ENCODE measurements around the gene MMP24.

DNA sequence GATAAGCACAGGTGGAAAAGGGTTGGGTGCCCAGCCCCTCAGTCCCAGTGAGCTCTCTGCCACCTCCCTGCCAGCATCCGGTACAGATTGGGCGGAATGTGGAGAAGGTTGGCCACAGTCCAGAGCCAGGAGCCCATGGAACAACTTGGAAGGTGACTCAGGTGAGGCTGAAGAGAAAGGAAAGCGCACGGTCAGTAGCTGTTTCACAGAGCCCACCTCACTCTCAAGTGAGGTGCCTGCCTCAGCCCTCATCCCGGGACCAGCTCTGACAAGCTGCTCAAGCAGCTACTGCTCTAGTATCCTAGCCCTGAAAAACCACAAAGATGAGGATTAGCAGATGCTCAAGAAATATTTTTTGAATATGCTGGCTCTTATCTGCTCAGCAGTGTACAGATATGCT, 52.5 kb downstream of the MMP24 start:
- TF ChIP-seq, protein P1, sequence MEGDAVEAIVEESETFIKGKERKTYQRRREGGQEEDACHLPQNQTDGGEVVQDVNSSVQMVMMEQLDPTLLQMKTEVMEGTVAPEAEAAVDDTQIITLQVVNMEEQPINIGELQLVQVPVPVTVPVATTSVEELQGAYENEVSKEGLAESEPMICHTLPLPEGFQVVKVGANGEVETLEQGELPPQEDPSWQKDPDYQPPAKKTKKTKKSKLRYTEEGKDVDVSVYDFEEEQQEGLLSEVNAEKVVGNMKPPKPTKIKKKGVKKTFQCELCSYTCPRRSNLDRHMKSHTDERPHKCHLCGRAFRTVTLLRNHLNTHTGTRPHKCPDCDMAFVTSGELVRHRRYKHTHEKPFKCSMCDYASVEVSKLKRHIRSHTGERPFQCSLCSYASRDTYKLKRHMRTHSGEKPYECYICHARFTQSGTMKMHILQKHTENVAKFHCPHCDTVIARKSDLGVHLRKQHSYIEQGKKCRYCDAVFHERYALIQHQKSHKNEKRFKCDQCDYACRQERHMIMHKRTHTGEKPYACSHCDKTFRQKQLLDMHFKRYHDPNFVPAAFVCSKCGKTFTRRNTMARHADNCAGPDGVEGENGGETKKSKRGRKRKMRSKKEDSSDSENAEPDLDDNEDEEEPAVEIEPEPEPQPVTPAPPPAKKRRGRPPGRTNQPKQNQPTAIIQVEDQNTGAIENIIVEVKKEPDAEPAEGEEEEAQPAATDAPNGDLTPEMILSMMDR (IDR thresholded peaks at IDR 0.05), result no peak
- no peak for TF ChIP-seq POLR2A (IDR thresholded peaks at IDR 0.05)
- TF ChIP-seq POLR2AphosphoS5 (IDR thresholded peaks at IDR 0.05), result no peak
